Cardiac muscle cell (in vitro differentiated cells and primary cell): ENCODE results near the gene STARD13. TPM values are rescaled to one million over a fixed set of nuclear protein-coding genes. Genes with fewer than 3 reads are reported as not detected.
A peak's percentile ranks its signal among the peaks of the same experiment; 100 is the strongest.

Experiments used
- DNase-seq, 2 donors: peaks; one replicate each; pipeline versions ENCODE4 v3.0.0 to v3.0.0-alpha.2; 2010 to 2017; ENCODE audit warnings: low read depth in 1 of 2, low spot score in 1 of 2
- H3K27ac ChIP-seq: fragments of 200-600 bp; sonication (generic); 2 replicates; pipeline ENCODE4 v1.5.1; 2016
- H3K27me3 ChIP-seq: fragments of 200-600 bp; sonication (generic); 2 replicates; pipeline ENCODE4 v1.6.0; 2016; ENCODE audit warnings: control low read depth
- H3K36me3 ChIP-seq: fragments of 200-600 bp; sonication (generic); 2 replicates; pipeline ENCODE4 v1.5.1; 2016; ENCODE audit warnings: control low read depth
- H3K4me1 ChIP-seq: fragments of 200-600 bp; sonication (generic); 2 replicates; pipeline ENCODE4 v1.8.1; 2017; ENCODE audit warnings: low read depth, mild to moderate bottlenecking, mixed run types
- H3K4me3 ChIP-seq: fragments of 200-600 bp; sonication (generic); 2 replicates; pipeline ENCODE4 v1.5.1; 2016; ENCODE audit warnings: mild to moderate bottlenecking
- H3K9me3 ChIP-seq: fragments of 200-600 bp; sonication (generic); 2 replicates; pipeline ENCODE4 v1.5.1; 2017; ENCODE audit warnings: low read depth, mild to moderate bottlenecking, control low read depth
- CTCF ChIP-seq: IDR thresholded peaks from 2 replicates; pipeline ENCODE4 v1.5.1; 2012; ENCODE audit warnings: low read depth, mild to moderate bottlenecking, low read length
- polyA plus RNA-seq: library from polyadenylated mRNA; unstranded; fragments of >200 nt; fragmentation: Nextera tagmentation; extraction: Ambion mirVana; gene quantifications from 2 replicates; pipeline ENCODE4 v1.2.1, GENCODE V29; 2016
- total RNA-seq: library from RNA; depleted of rRNA; stranded (reverse); fragments of >200 nt; gene quantifications from 2 replicates; pipeline ENCODE4 v1.2.3, GENCODE V29; 2016

Gene STARD13
- total and polyA plus RNA-seq, 2 experiments from 2014 or later = 16.5 to 23.5 TPM

- DNase-seq = peak in 1 of 2 donors; percentile 61
- Histone ChIP-seq H3K27me3 (no peaks in the 10 kb centered on the region), H3K4me3 (no peak overlapping the region), H3K27ac (no peak overlapping the region), H3K4me1 (no peaks in the 10 kb centered on the region), H3K36me3 (no peaks in the 10 kb centered on the region), H3K9me3 (no peaks in the 10 kb centered on the region)
- TF ChIP-seq CTCF = peak; percentile 29
Measured at GRCh38 chr13:33153421-33154404, 131.8 kb downstream of the STARD13 start.

GRCh38 chr13:33152389-33152788, 133.2 kb downstream of the STARD13 start:
- Histone ChIP-seq H3K4me1 (no peaks in the 10 kb centered on the region), H3K27ac (no peak overlapping the region), H3K9me3 (no peaks in the 10 kb centered on the region), H3K36me3 (no peaks in the 10 kb centered on the region), H3K27me3 (no peaks in the 10 kb centered on the region), H3K4me3 (no peak overlapping the region)
- no peak for TF ChIP-seq CTCF
- DNase-seq = no peak

GRCh38 chr13:33150662-33151061, 134.9 kb downstream of the STARD13 start:
- no peak overlapping the region for H3K4me3 ChIP-seq
- H3K4me1 ChIP-seq = no peaks in the 10 kb centered on the region
- H3K36me3 ChIP-seq = no peaks in the 10 kb centered on the region
- H3K27ac ChIP-seq = no peak overlapping the region
- DNase-seq = no peak
- TF ChIP-seq CTCF = no peak
- no peaks in the 10 kb centered on the region for H3K27me3 ChIP-seq
- H3K9me3 ChIP-seq = no peaks in the 10 kb centered on the region

GRCh38 chr13:33150126-33150525, 135.4 kb downstream of the STARD13 start:
- peak in 1 of 2 donors; percentile 46 for DNase-seq
- Histone ChIP-seq H3K27ac (no peak overlapping the region), H3K27me3 (no peaks in the 10 kb centered on the region), H3K36me3 (no peaks in the 10 kb centered on the region), H3K4me3 (no peak overlapping the region), H3K9me3 (no peaks in the 10 kb centered on the region), H3K4me1 (no peaks in the 10 kb centered on the region)
- no peak for TF ChIP-seq CTCF

GRCh38 chr13:33147832-33148231, 137.7 kb downstream of the STARD13 start:
- Histone ChIP-seq H3K27me3 (no peaks in the 10 kb centered on the region), H3K27ac (no peak overlapping the region)
- TF ChIP-seq CTCF = no peak

More at GRCh38 chr13:33147832-33148231, 137.7 kb downstream of the STARD13 start:
- no peak for DNase-seq
- Histone ChIP-seq H3K4me3 (no peak overlapping the region), H3K9me3 (no peaks in the 10 kb centered on the region), H3K36me3 (no peaks in the 10 kb centered on the region), H3K4me1 (no peaks in the 10 kb centered on the region)
